Ovary (tissue), 9 donors: Measurements from ENCODE around the gene USP48. TPM values are rescaled to one million over a fixed set of nuclear protein-coding genes. Genes with fewer than 3 reads are reported as not detected.
"Not testable (repeated sequence)": the region's sequence is repeated elsewhere in the genome, so short reads cannot be mapped to it uniquely, and the experiment has no call there.

ENCODE experiments used
- DNase-seq, 5 donors: peaks; one replicate each; pipeline ENCODE4 v3.0.0-alpha.2; 2019 to 2020
- H3K27ac ChIP-seq, 2 donors: fragments of 200-600 bp; one replicate each; pipeline versions ENCODE4 v1.5.1 to v1.8.0; 2019 to 2022
- H3K27me3 ChIP-seq: fragments of 200-600 bp; one replicate; pipeline ENCODE4 v1.8.0; 2022
- H3K36me3 ChIP-seq: fragments of 200-600 bp; sonication (generic); one replicate; pipeline ENCODE4 v1.5.1; 2019
- H3K4me1 ChIP-seq: one replicate; pipeline ENCODE4 v1.8.1; 2013; ENCODE audit warnings: mild to moderate bottlenecking, moderate library complexity; ENCODE audit not compliant: insufficient read depth
- H3K4me3 ChIP-seq: fragments of 200-600 bp; sonication (generic); one replicate; pipeline ENCODE4 v1.5.1; 2017
- H3K9me3 ChIP-seq, 2 donors: fragments of 200-600 bp in 1 of 2; sonication (generic) in 1 of 2; one replicate each; pipeline versions ENCODE4 v1.5.1 to v1.8.1; 2013 to 2019; ENCODE audit warnings: mild to moderate bottlenecking in 1 of 2, moderate library complexity in 1 of 2
- EP300 ChIP-seq: sonication (generic); formaldehyde crosslinking; IDR thresholded peaks from one replicate; pipeline ENCODE4 v1.6.1; 2017; ENCODE audit warnings: antibody characterized with exemption
- POLR2A ChIP-seq: fragments of 450-650 bp; IDR thresholded peaks from one replicate; pipeline ENCODE4 v1.6.1; 2017; ENCODE audit warnings: antibody characterized with exemption, mild to moderate bottlenecking, moderate library complexity
- WGBS, 3 donors: extraction: QIAGEN DNeasy Blood & Tissue Kit in 1 of 3; methylation state at CpG; one replicate each; pipeline versions ENCODE4 v1.1.5 to v1.1.7; 2013 to 2017; 5-methylcytosine and 5-hydroxymethylcytosine counted together
- intact Hi-C, 4 donors: fragments of 100-400 bp; cut with DNase I; formaldehyde crosslinking; loops; one replicate each; pipeline versions ENCODE4 v1.11.0 to v1.15.1; 2022 to 2023
- polyA plus RNA-seq, 2 donors: library from polyadenylated mRNA; stranded (reverse); fragments of 200-250 nt in 1 of 2; fragments of 350-450 nt in 1 of 2; fragmentation: Illumina TruSeq in 1 of 2; extraction: RNeasy Lipid Tissue Mini Kit (QIAGEN cat#74804) in 1 of 2; gene quantifications; one replicate each; pipeline ENCODE4 v1.2.3, GENCODE V29; 2013 to 2014
- total RNA-seq, 7 donors: library from RNA; depleted of rRNA in 2 of 7; stranded (reverse); fragments of >200 nt in 2 of 7; fragmentation: NEBNext Ultra II Directional in 3 of 7; extraction: Animal tissue kit (Norgen Biotek cat#: 25700) in 3 of 7; gene quantifications; one replicate each; pipeline versions ENCODE4 v1.1.0 to v1.2.4, GENCODE V29; 2016 to 2023
- TF ChIP-seq, protein P1 (sequence below), 3 donors: fragments of 450-650 bp in 2 of 3; fragments of 200-600 bp in 1 of 3; IDR thresholded peaks; one replicate each; pipeline versions ENCODE4 v1.5.1 to v1.8.0; 2016 to 2022; ENCODE audit warnings: antibody characterized with exemption in 3 of 3, mild to moderate bottlenecking in 1 of 3
- donor health status: DM: no; HTN: no; CAD: no; lungs with moderate emphysema.
- donor health status: DM: no; HTN: no; CAD: no.
- donor health status: Bipolar disorder and iron deficiency.
- donor health status: DM: yes; HTN: yes; CAD: no.
- donor health status: DM: no; HTN: no; CAD: no.
- donor health status: DM: yes; HTN: yes; CAD: no.

Gene USP48
- total and polyA plus RNA-seq, 9 donors: 25.2 to 87.1 (median 60.6) TPM

DNA sequence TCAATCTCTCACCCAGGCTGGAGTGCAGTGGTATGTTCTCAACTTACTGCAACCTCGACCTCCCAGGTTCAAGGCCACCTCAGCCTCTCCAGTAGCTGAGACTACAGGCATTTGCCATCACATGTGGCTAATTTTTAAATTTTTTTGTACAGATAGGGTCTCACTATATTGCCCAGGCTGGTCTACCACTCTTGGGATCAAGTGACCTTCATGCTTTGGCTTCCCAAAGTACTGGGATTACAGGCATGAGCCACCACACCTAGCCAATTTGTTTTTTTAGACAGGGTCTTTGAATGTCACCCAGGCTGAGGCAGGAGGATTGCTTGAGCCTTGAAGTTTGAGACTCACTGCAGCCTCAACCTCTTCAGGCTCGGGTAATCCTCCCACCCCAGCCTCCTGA lies 10.2 kb upstream of the USP48 start:
- H3K36me3 ChIP-seq: no peaks in the 10 kb centered on the region
- TF ChIP-seq, protein P1, sequence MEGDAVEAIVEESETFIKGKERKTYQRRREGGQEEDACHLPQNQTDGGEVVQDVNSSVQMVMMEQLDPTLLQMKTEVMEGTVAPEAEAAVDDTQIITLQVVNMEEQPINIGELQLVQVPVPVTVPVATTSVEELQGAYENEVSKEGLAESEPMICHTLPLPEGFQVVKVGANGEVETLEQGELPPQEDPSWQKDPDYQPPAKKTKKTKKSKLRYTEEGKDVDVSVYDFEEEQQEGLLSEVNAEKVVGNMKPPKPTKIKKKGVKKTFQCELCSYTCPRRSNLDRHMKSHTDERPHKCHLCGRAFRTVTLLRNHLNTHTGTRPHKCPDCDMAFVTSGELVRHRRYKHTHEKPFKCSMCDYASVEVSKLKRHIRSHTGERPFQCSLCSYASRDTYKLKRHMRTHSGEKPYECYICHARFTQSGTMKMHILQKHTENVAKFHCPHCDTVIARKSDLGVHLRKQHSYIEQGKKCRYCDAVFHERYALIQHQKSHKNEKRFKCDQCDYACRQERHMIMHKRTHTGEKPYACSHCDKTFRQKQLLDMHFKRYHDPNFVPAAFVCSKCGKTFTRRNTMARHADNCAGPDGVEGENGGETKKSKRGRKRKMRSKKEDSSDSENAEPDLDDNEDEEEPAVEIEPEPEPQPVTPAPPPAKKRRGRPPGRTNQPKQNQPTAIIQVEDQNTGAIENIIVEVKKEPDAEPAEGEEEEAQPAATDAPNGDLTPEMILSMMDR (IDR thresholded peaks at IDR 0.05): no peak
- TF ChIP-seq EP300: no peak
- TF ChIP-seq POLR2A: no peak
- no peaks in the 10 kb centered on the region for H3K27me3 ChIP-seq
- 80 to 91% (median 82%) methylated on average over 2 of the region's 2 CpGs for WGBS, 3 donors
- H3K27ac ChIP-seq: no peak overlapping the region
- no peak for DNase-seq
- H3K4me1 ChIP-seq: no peaks in the 10 kb centered on the region
- no peak overlapping the region for H3K4me3 ChIP-seq
- intact Hi-C loops: no loop called here
- H3K9me3 ChIP-seq: peaks cover 0 to 3% of the 10 kb centered on the region in 2 donors

DNA sequence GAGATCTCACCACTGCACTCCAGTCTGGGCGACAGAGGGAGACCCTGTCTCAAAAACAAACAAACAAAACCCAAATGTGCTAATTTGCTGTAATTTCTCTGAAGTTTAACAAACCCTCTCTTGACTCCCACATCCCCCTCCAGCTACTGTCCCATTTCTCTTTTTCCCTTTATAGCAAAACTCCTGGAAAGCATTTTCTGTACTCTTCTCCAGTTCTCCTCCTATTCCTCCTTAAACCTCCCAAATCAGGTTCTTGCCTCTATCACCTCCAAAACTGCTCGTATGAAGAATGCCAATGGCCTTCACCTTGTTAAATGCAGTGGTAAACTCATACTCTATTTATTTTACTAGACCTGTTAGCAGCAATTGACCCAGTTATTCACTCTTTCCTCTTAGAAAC lies 3.7 kb upstream of the USP48 start:
- no peak for TF ChIP-seq EP300
- TF ChIP-seq, protein P1 (IDR thresholded peaks at IDR 0.05): no peak
- TF ChIP-seq POLR2A: no peak
- H3K9me3 ChIP-seq: no peaks in the 10 kb centered on the region
- H3K36me3 ChIP-seq: no peaks in the 10 kb centered on the region
- WGBS, 3 donors: 57 to 69% (median 63%) methylated on average over 2 of the region's 2 CpGs
- no peaks in the 10 kb centered on the region for H3K4me1 ChIP-seq
- intact Hi-C loops: no loop called here
- no peaks in the 10 kb centered on the region for H3K27me3 ChIP-seq
- H3K4me3 ChIP-seq: no peak overlapping the region
- no peak overlapping the region for H3K27ac ChIP-seq
- DNase-seq: no peak

DNA sequence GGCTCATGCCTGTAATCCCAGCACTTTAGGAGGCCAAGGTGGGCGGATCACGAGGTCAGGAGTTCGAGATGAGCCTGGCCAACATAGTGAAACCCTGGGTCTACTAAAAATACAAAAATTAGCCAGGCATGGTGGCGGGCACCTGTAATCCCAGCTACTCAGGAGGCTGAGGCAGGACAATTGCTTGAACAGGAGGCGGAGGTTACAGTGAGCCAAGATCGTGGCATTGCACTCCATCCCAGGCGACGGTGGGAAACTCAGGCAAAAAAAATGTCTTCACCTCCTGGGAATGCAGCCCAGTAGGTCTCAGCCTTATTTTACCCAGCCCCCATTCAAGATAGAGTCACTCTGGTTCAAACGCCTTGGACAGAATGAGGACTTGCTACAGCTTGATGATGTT lies 2.8 kb upstream of the USP48 start:
- H3K9me3 ChIP-seq, H3K27me3 ChIP-seq, H3K4me1 ChIP-seq, H3K27ac ChIP-seq, intact Hi-C loops, H3K36me3 ChIP-seq, H3K4me3 ChIP-seq, DNase-seq: not testable (repeated sequence)
- whole genome bisulfite sequencing, 3 donors: 86 to 87% (median 86%) methylated on average over 9 of the region's 9 CpGs

DNA sequence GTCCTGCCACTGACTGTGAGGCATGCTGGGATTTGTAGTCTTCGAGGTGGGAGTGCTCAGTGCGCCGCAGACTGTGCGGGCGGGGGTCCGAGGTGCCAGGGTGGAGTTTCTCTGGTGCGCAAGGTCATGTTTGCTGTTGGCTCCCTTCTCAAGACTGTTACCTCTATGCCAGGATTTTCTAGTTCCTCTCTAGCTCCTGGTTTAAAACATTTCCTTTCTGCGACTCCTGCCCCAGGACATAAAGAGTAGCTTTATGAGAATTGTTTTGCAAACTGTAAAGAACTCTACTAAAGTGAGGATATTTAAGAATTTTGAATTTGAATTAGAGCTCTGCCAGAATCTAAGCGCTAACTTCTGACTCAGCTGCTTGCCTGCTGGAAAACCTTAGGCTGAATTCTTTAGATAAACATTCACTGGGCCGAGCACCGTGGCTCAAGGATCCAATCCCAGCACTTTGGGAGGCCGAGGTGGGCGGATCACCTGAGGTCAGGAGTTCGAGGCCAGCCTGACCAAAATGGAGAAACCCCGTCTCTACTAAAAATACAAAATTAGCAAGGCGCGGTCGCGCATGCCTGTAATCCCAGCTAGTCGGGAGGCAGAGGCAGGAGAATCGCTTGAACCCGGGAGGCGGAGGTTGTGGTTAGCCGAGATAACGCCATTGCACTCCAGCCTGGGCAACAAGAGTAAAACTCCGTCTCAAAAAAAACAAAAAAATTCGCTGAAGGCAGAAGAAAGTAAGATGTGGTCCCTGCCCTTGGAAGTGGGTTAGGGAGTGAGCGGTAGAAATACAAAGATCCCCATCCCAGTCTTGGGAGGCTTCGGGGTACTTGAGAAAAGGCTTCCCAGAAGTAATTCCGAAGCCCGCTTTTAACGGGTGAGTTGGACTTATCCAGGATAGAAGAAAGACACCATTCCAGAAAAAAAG lies 992 bp upstream of the USP48 start:
- TF ChIP-seq EP300 (no peak), POLR2A (no peak)
- TF ChIP-seq, protein P1 (IDR thresholded peaks at IDR 0.05): no peak
- Histone ChIP-seq H3K4me3 (peak overlapping the region; percentile 93), H3K4me1 (peaks cover 2% of the 10 kb centered on the region), H3K36me3 (no peaks in the 10 kb centered on the region), H3K9me3 (no peaks in the 10 kb centered on the region), H3K27ac (peak overlapping the region; percentile 98 to 100), H3K27me3 (no peaks in the 10 kb centered on the region)
- peak; percentile 38 to 64 (median 51) for DNase-seq
- intact Hi-C loops: no loop called here
- 25 to 33% (median 26%) methylated on average over 32 of the region's 32 CpGs for WGBS, 3 donors

DNA sequence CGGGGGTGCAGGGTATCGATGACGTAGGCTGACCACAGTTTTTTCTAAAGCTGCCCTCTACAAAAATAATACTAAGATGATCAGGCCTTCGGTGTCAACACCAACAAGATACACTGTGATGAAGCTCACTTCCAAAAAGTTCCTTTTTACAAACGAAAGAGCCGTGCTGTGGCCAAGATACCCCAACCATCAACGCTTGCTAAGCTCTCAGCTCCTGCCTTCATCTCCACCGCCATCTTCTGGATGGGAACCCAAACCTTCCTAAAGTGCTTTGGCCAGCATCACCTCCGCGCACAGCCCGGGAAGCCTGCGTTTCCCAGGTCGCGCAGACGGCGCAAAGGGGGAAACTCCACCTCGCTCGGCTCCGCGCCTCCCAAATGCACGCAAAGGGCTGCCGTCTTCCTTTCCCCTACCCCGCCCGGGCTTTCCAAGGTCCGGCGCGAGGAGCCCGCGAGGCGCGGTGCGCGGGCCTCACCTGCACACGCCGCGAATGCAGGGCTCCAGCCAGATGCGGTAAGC lies 541 bp downstream of the USP48 start:
- H3K27me3 ChIP-seq: no peaks in the 10 kb centered on the region
- intact Hi-C loops: no loop called here
- no peak for TF ChIP-seq EP300
- TF ChIP-seq, protein P1 (IDR thresholded peaks at IDR 0.05): no peak
- no peak for TF ChIP-seq POLR2A
- no peak for DNase-seq
- no peaks in the 10 kb centered on the region for H3K9me3 ChIP-seq
- H3K36me3 ChIP-seq: no peaks in the 10 kb centered on the region
- peak overlapping the region; percentile 98 to 100 for H3K27ac ChIP-seq
- peak overlapping the region; percentile 93 for H3K4me3 ChIP-seq
- peaks cover 2% of the 10 kb centered on the region for H3K4me1 ChIP-seq
- WGBS, 3 donors: 0% methylated on average over 35 to 37 of the region's 37 CpGs
